ENCODE data around the gene CHI3L2.
A peak's percentile ranks its signal among the peaks of the same experiment; 100 is the strongest.

The CHI3L2 gene

DNA sequence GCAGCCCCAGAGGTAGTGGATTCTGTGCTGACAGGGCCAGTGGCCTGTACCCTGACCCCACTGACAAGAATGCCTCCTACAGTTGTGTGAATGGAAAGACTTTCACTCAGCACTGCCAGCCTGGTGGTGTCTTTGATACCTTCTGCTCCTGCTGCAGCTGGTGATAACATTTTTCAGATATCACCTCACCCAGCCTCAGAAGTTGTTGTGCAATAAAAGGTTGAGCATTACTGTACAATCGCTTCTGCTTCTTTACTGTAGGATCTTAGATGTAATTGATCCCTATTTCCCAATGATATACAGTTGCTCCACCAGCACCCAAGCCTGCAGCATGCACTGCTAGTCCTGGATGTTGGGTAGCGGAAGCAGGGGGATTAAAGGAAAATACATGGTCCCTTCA is 58.4 kb downstream of the CHI3L2 start:
- no peaks in the 10 kb centered on the region for H3K4me1 ChIP-seq (ENCODE audit: control insufficient read depth in 2 of 2, insufficient read depth in 1 of 2, low read depth in 1 of 2, low read length in 2 of 2)
- H2BK120ac ChIP-seq (ENCODE audit: low read depth, low read length): no peak overlapping the region
- H3K4me3 ChIP-seq (ENCODE audit: low read length in 2 of 2): no peak overlapping the region
- no peak overlapping the region for H2BK12ac ChIP-seq (ENCODE audit: low read length)
- H3K23ac ChIP-seq (ENCODE audit: low read depth, low read length, poor library complexity): no peak overlapping the region
- no peak overlapping the region for H3K4ac ChIP-seq (ENCODE audit: low read length)
- peaks cover 0 to 8% (median 0%) of the 10 kb centered on the region in 3 experiments for H3K27me3 ChIP-seq (ENCODE audit: control insufficient read depth in 3 of 3, insufficient read depth in 3 of 3, low read depth in 1 of 3, low read length in 3 of 3)
- no peak overlapping the region for H4K8ac ChIP-seq (ENCODE audit: low read depth, low read length)
- no peak overlapping the region for H2AFZ ChIP-seq (ENCODE audit: low read length)
- H3K4me2 ChIP-seq (ENCODE audit: insufficient read depth, low read length, poor library complexity, severe bottlenecking): no peak overlapping the region
- no CpG with 5 or more reads among the region's 2 CpGs for WGBS, 2 donors (ENCODE audit: extremely low coverage in 2 of 2, insufficient read length in 2 of 2, insufficient replicate concordance in 1 of 2)
- no peak overlapping the region for H3K14ac ChIP-seq (ENCODE audit: low read length)
- H2BK15ac ChIP-seq (ENCODE audit: low read length): no peak overlapping the region
- no peaks in the 10 kb centered on the region for H3K36me3 ChIP-seq (replicated peaks in 1 of 2; ENCODE audit: control insufficient read depth in 2 of 2, insufficient read depth in 2 of 2, low read length in 2 of 2)
- no peak overlapping the region for H4K91ac ChIP-seq (ENCODE audit: low read depth, low read length, poor library complexity)
- H3K9ac ChIP-seq (ENCODE audit: low read depth, low read length, poor library complexity): no peak overlapping the region
- DNase-seq (ENCODE audit: low spot score): no peak
- peak overlapping the region; percentile 50 for H2BK5ac ChIP-seq (ENCODE audit: low read length)
- H3K79me1 ChIP-seq (ENCODE audit: low read depth, low read length): no peaks in the 10 kb centered on the region
- H2AK5ac ChIP-seq (ENCODE audit: low read depth, low read length): no peak overlapping the region
- no peak overlapping the region for H3K18ac ChIP-seq (ENCODE audit: low read length)
- no peaks in the 10 kb centered on the region for H3K9me3 ChIP-seq (replicated peaks in 1 of 2; ENCODE audit: control insufficient read depth in 2 of 2, insufficient read depth in 1 of 2, low read depth in 1 of 2, low read length in 2 of 2)
- no peak overlapping the region for H3K27ac ChIP-seq (replicated peaks; ENCODE audit: low read length)

DNA sequence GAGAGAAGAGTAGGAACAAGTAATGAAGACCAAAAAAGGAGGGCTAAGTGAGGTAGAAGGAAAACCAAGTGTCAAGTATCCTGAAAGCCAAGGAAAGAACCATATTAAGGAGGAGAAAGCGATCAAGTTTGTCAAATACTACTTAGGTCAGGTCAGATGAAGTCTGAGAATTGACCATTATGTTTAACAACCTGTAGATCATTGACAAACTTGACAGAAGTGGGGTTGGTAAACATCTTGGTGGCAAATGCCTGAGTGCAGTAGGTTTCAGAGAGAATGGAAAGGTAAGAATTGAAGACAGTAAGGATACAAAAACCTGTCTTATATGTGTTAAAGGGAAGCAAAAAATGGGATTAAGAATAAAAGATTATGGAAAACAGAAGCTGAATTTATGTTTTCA is 59.4 kb downstream of the CHI3L2 start:
- Histone ChIP-seq H3K18ac (ENCODE audit: low read length) (no peak overlapping the region), H3K27me3 (ENCODE audit: control insufficient read depth in 3 of 3, insufficient read depth in 3 of 3, low read depth in 1 of 3, low read length in 3 of 3) (peaks cover 0 to 8% (median 0%) of the 10 kb centered on the region in 3 experiments), H2BK12ac (ENCODE audit: low read length) (no peak overlapping the region), H4K91ac (ENCODE audit: low read depth, low read length, poor library complexity) (no peak overlapping the region), H3K36me3 (replicated peaks in 1 of 2; ENCODE audit: control insufficient read depth in 2 of 2, insufficient read depth in 2 of 2, low read length in 2 of 2) (no peaks in the 10 kb centered on the region), H3K4me1 (ENCODE audit: control insufficient read depth in 2 of 2, insufficient read depth in 1 of 2, low read depth in 1 of 2, low read length in 2 of 2) (no peaks in the 10 kb centered on the region), H3K14ac (ENCODE audit: low read length) (no peak overlapping the region), H2BK15ac (ENCODE audit: low read length) (no peak overlapping the region), H2BK120ac (ENCODE audit: low read depth, low read length) (no peak overlapping the region), H3K27ac (replicated peaks; ENCODE audit: low read length) (no peak overlapping the region), H2AFZ (ENCODE audit: low read length) (no peak overlapping the region), H2AK5ac (ENCODE audit: low read depth, low read length) (no peak overlapping the region), H4K8ac (ENCODE audit: low read depth, low read length) (no peak overlapping the region), H3K9ac (ENCODE audit: low read depth, low read length, poor library complexity) (no peak overlapping the region), H3K4ac (ENCODE audit: low read length) (no peak overlapping the region), H3K79me1 (ENCODE audit: low read depth, low read length) (no peaks in the 10 kb centered on the region), H2BK5ac (ENCODE audit: low read length) (no peak overlapping the region), H3K23ac (ENCODE audit: low read depth, low read length, poor library complexity) (no peak overlapping the region), H3K4me3 (ENCODE audit: low read length in 2 of 2) (no peak overlapping the region), H3K9me3 (replicated peaks in 1 of 2; ENCODE audit: control insufficient read depth in 2 of 2, insufficient read depth in 1 of 2, low read depth in 1 of 2, low read length in 2 of 2) (no peaks in the 10 kb centered on the region), H3K4me2 (ENCODE audit: insufficient read depth, low read length, poor library complexity, severe bottlenecking) (no peak overlapping the region)
- no CpG with 5 or more reads among the region's 1 CpG for WGBS, 2 donors (ENCODE audit: extremely low coverage in 2 of 2, insufficient read length in 2 of 2, insufficient replicate concordance in 1 of 2)
- no peak for DNase-seq (ENCODE audit: low spot score)

DNA sequence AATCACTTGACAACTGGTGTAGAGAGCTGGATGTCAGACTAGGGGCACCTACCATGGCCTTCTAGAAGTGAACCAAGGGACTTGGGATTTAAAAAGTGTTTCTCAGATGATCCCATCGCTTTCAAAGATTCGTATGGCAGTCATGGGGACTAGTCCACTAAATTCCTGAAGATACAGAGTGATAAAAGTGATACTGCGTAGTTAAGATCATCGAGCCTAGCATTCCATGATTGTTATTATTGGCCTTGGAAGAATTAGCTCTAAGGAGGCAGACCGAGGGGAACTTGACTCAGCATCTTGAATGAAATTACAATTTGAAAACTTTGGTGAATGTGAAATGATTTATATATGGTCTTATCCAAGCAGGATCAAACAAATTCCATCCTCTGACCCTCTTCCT is 61.9 kb downstream of the CHI3L2 start:
- H3K14ac ChIP-seq (ENCODE audit: low read length): no peak overlapping the region
- no peak overlapping the region for H2BK15ac ChIP-seq (ENCODE audit: low read length)
- no peak overlapping the region for H3K4me3 ChIP-seq (ENCODE audit: low read length in 2 of 2)
- no peak overlapping the region for H2AK5ac ChIP-seq (ENCODE audit: low read depth, low read length)
- H3K4me2 ChIP-seq (ENCODE audit: insufficient read depth, low read length, poor library complexity, severe bottlenecking): no peak overlapping the region
- WGBS, 2 donors (ENCODE audit: extremely low coverage in 2 of 2, insufficient read length in 2 of 2, insufficient replicate concordance in 1 of 2): no CpG with 5 or more reads among the region's 5 CpGs
- no peaks in the 10 kb centered on the region for H3K9me3 ChIP-seq (replicated peaks in 1 of 2; ENCODE audit: control insufficient read depth in 2 of 2, insufficient read depth in 1 of 2, low read depth in 1 of 2, low read length in 2 of 2)
- H4K8ac ChIP-seq (ENCODE audit: low read depth, low read length): no peak overlapping the region
- H3K18ac ChIP-seq (ENCODE audit: low read length): no peak overlapping the region
- H2BK5ac ChIP-seq (ENCODE audit: low read length): no peak overlapping the region
- DNase-seq (ENCODE audit: low spot score): no peak
- no peak overlapping the region for H3K4ac ChIP-seq (ENCODE audit: low read length)
- H2BK120ac ChIP-seq (ENCODE audit: low read depth, low read length): no peak overlapping the region
- no peak overlapping the region for H2AFZ ChIP-seq (ENCODE audit: low read length)
- H2BK12ac ChIP-seq (ENCODE audit: low read length): no peak overlapping the region
- no peaks in the 10 kb centered on the region for H3K79me1 ChIP-seq (ENCODE audit: low read depth, low read length)
- no peaks in the 10 kb centered on the region for H3K4me1 ChIP-seq (ENCODE audit: control insufficient read depth in 2 of 2, insufficient read depth in 1 of 2, low read depth in 1 of 2, low read length in 2 of 2)
- H3K9ac ChIP-seq (ENCODE audit: low read depth, low read length, poor library complexity): no peak overlapping the region
- no peak overlapping the region for H4K91ac ChIP-seq (ENCODE audit: low read depth, low read length, poor library complexity)
- peaks cover 0 to 8% (median 0%) of the 10 kb centered on the region in 3 experiments for H3K27me3 ChIP-seq (ENCODE audit: control insufficient read depth in 3 of 3, insufficient read depth in 3 of 3, low read depth in 1 of 3, low read length in 3 of 3)
- H3K23ac ChIP-seq (ENCODE audit: low read depth, low read length, poor library complexity): no peak overlapping the region
- no peak overlapping the region for H3K27ac ChIP-seq (replicated peaks; ENCODE audit: low read length)
- no peaks in the 10 kb centered on the region for H3K36me3 ChIP-seq (replicated peaks in 1 of 2; ENCODE audit: control insufficient read depth in 2 of 2, insufficient read depth in 2 of 2, low read length in 2 of 2)

DNA sequence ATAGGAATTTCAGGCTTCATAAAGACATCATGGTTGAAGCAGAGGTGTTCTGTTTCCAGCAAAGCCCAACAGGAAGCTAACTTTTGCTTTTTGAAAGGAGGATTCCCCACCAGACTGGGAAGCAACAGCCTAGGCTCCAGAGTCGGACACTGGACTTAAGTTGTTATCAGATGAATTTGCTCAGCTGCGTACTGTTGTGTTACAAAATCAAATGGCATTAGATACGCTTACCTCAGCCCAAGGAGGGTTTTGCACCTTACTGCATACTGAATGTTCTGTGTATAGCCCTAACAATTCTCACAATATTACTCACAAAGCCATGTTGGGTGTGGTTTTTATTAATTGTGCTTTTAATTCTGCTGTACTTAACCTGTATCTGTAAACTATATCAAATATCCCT is 62.6 kb downstream of the CHI3L2 start:
- no peak overlapping the region for H3K23ac ChIP-seq (ENCODE audit: low read depth, low read length, poor library complexity)
- no peaks in the 10 kb centered on the region for H3K4me1 ChIP-seq (ENCODE audit: control insufficient read depth in 2 of 2, insufficient read depth in 1 of 2, low read depth in 1 of 2, low read length in 2 of 2)
- no CpG with 5 or more reads among the region's 3 CpGs for WGBS, 2 donors (ENCODE audit: extremely low coverage in 2 of 2, insufficient read length in 2 of 2, insufficient replicate concordance in 1 of 2)
- H3K4ac ChIP-seq (ENCODE audit: low read length): no peak overlapping the region
- no peak overlapping the region for H3K4me2 ChIP-seq (ENCODE audit: insufficient read depth, low read length, poor library complexity, severe bottlenecking)
- H4K8ac ChIP-seq (ENCODE audit: low read depth, low read length): no peak overlapping the region
- H2AK5ac ChIP-seq (ENCODE audit: low read depth, low read length): no peak overlapping the region
- peaks cover 0 to 8% (median 0%) of the 10 kb centered on the region in 3 experiments for H3K27me3 ChIP-seq (ENCODE audit: control insufficient read depth in 3 of 3, insufficient read depth in 3 of 3, low read depth in 1 of 3, low read length in 3 of 3)
- H2BK120ac ChIP-seq (ENCODE audit: low read depth, low read length): no peak overlapping the region
- H3K18ac ChIP-seq (ENCODE audit: low read length): no peak overlapping the region
- no peak overlapping the region for H2AFZ ChIP-seq (ENCODE audit: low read length)
- no peak overlapping the region for H3K9ac ChIP-seq (ENCODE audit: low read depth, low read length, poor library complexity)
- H2BK15ac ChIP-seq (ENCODE audit: low read length): no peak overlapping the region
- no peaks in the 10 kb centered on the region for H3K79me1 ChIP-seq (ENCODE audit: low read depth, low read length)
- H2BK12ac ChIP-seq (ENCODE audit: low read length): no peak overlapping the region
- H2BK5ac ChIP-seq (ENCODE audit: low read length): no peak overlapping the region
- H3K4me3 ChIP-seq (ENCODE audit: low read length in 2 of 2): no peak overlapping the region
- DNase-seq (ENCODE audit: low spot score): no peak
- no peaks in the 10 kb centered on the region for H3K9me3 ChIP-seq (replicated peaks in 1 of 2; ENCODE audit: control insufficient read depth in 2 of 2, insufficient read depth in 1 of 2, low read depth in 1 of 2, low read length in 2 of 2)
- H4K91ac ChIP-seq (ENCODE audit: low read depth, low read length, poor library complexity): no peak overlapping the region
- no peaks in the 10 kb centered on the region for H3K36me3 ChIP-seq (replicated peaks in 1 of 2; ENCODE audit: control insufficient read depth in 2 of 2, insufficient read depth in 2 of 2, low read length in 2 of 2)
- no peak overlapping the region for H3K27ac ChIP-seq (replicated peaks; ENCODE audit: low read length)
- H3K14ac ChIP-seq (ENCODE audit: low read length): no peak overlapping the region

Data from neuronal stem cell (in vitro differentiated cells).